Measurements from ENCODE around the gene AFF1. TPM values are rescaled to one million over a fixed set of nuclear protein-coding genes. Genes with fewer than 3 reads are reported as not detected.

AFF1 gene
- total RNA-seq, 4 donors from 2014 or later = 90.1 to 132 (median 101) TPM

GRCh38 chr4:87087420-87087819 lies 152.6 kb downstream of the AFF1 start:
- TF ChIP-seq CTCF (IDR thresholded peaks at IDR 0.05; ENCODE audit: low read depth) = no peak

GRCh38 chr4:87088186-87088585 lies 153.4 kb downstream of the AFF1 start:
- TF ChIP-seq CTCF (IDR thresholded peaks at IDR 0.05; ENCODE audit: low read depth) = no peak

- no peak for TF ChIP-seq CTCF (IDR thresholded peaks at IDR 0.05; ENCODE audit: low read depth)
Observed at GRCh38 chr4:87089368-87089767, 154.6 kb downstream of the AFF1 start.

GRCh38 chr4:87090305-87090704 lies 155.5 kb downstream of the AFF1 start:
- no peak for TF ChIP-seq CTCF (IDR thresholded peaks at IDR 0.05; ENCODE audit: low read depth)

GRCh38 chr4:87092389-87093141 lies 157.8 kb downstream of the AFF1 start:
- TF ChIP-seq CTCF (IDR thresholded peaks at IDR 0.05; ENCODE audit: low read depth) = no peak

- TF ChIP-seq CTCF (IDR thresholded peaks at IDR 0.05; ENCODE audit: low read depth) = no peak
Observed at GRCh38 chr4:87093443-87094123, 158.8 kb downstream of the AFF1 start.

- no peak for TF ChIP-seq CTCF (IDR thresholded peaks at IDR 0.05; ENCODE audit: low read depth)
Observed at GRCh38 chr4:87097075-87097474, 162.3 kb downstream of the AFF1 start.
